Measurements from ENCODE around the gene ZNF654. TPM values are rescaled to one million over a fixed set of nuclear protein-coding genes. Genes with fewer than 3 reads are reported as not detected.

ZNF654 gene
- total RNA-seq, 1 experiment from 2014 or later: 6.8 TPM

DNA sequence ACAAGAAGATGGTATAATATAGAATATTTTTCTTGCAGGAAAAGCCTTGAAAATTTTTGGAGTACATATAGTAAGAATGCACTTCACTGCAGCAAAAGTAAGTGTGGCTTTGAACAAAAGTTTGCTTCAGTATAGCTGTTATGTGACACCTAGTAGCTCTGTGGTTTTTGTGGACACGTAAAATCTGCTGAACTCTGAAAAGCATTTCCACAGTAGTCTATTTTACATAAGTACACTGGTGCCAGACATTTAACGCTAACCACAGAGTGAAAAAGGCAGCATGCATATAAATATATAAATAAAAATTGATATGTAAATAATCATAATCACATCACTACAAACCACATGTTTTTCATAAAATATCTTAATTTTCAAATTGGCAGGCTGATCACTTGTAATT, 40.0 kb upstream of the ZNF654 start:
- H3K9me3 Mint-ChIP-seq (ENCODE audit: unreplicated experiment): peaks cover 10% of the 10 kb centered on the region
- Histone ChIP-seq H3K4me1 (no peaks in the 10 kb centered on the region), H3K9me3 (no peaks in the 10 kb centered on the region), H3K4me3 (ENCODE audit: low read depth, low read length) (no peak overlapping the region), H3K36me3 (ENCODE audit: control insufficient read depth, insufficient read depth, low read length) (no peaks in the 10 kb centered on the region), H3K27me3 (replicated peaks; ENCODE audit: control insufficient read depth, insufficient read depth, low read length) (no peaks in the 10 kb centered on the region)
- no TSS peak for BruUV-seq (replicated peaks)
- POLR2A ChIA-PET: no interaction called here
- TF ChIP-seq, protein P1, sequence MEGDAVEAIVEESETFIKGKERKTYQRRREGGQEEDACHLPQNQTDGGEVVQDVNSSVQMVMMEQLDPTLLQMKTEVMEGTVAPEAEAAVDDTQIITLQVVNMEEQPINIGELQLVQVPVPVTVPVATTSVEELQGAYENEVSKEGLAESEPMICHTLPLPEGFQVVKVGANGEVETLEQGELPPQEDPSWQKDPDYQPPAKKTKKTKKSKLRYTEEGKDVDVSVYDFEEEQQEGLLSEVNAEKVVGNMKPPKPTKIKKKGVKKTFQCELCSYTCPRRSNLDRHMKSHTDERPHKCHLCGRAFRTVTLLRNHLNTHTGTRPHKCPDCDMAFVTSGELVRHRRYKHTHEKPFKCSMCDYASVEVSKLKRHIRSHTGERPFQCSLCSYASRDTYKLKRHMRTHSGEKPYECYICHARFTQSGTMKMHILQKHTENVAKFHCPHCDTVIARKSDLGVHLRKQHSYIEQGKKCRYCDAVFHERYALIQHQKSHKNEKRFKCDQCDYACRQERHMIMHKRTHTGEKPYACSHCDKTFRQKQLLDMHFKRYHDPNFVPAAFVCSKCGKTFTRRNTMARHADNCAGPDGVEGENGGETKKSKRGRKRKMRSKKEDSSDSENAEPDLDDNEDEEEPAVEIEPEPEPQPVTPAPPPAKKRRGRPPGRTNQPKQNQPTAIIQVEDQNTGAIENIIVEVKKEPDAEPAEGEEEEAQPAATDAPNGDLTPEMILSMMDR (IDR thresholded peaks at IDR 0.05; ENCODE audit: insufficient read depth in 1 of 2, low read depth in 1 of 2, low read length in 1 of 2, severe bottlenecking in 1 of 2, unreplicated experiment in 1 of 2): no peak
- H3K4me1 Mint-ChIP-seq (ENCODE audit: low read depth, unreplicated experiment): no peaks in the 10 kb centered on the region
- DNase-seq: no peak
- H3K27ac Mint-ChIP-seq (ENCODE audit: unreplicated experiment): no peak overlapping the region
- H3K4me3 Mint-ChIP-seq (ENCODE audit: unreplicated experiment): no peak overlapping the region
- intact Hi-C loops (cut with micrococcal nuclease; ENCODE audit: unreplicated experiment): no loop called here
- H3K36me3 Mint-ChIP-seq (ENCODE audit: insufficient read depth, unreplicated experiment): no peaks in the 10 kb centered on the region
- peaks cover 11% of the 10 kb centered on the region for H3K27me3 Mint-ChIP-seq (ENCODE audit: insufficient read depth, unreplicated experiment)
- CTCF ChIA-PET: no interaction called here

- intact Hi-C loops (cut with micrococcal nuclease; ENCODE audit: unreplicated experiment): no loop called here
- ChIA-PET POLR2A (no interaction called here), CTCF (no interaction called here)
- Mint-ChIP-seq H3K4me3 (ENCODE audit: unreplicated experiment) (no peak overlapping the region), H3K4me1 (ENCODE audit: low read depth, unreplicated experiment) (no peaks in the 10 kb centered on the region), H3K36me3 (ENCODE audit: insufficient read depth, unreplicated experiment) (no peaks in the 10 kb centered on the region), H3K27ac (ENCODE audit: unreplicated experiment) (no peak overlapping the region), H3K9me3 (ENCODE audit: unreplicated experiment) (no peaks in the 10 kb centered on the region), H3K27me3 (ENCODE audit: insufficient read depth, unreplicated experiment) (peaks cover 11% of the 10 kb centered on the region)
- no TSS peak for BruUV-seq (replicated peaks)
- DNase-seq: no peak
- Histone ChIP-seq H3K27me3 (replicated peaks; ENCODE audit: control insufficient read depth, insufficient read depth, low read length) (no peaks in the 10 kb centered on the region), H3K4me1 (no peaks in the 10 kb centered on the region), H3K4me3 (ENCODE audit: low read depth, low read length) (no peak overlapping the region), H3K36me3 (ENCODE audit: control insufficient read depth, insufficient read depth, low read length) (no peaks in the 10 kb centered on the region), H3K9me3 (no peaks in the 10 kb centered on the region)
- TF ChIP-seq, protein P1 (IDR thresholded peaks at IDR 0.05; ENCODE audit: insufficient read depth in 1 of 2, low read depth in 1 of 2, low read length in 1 of 2, severe bottlenecking in 1 of 2, unreplicated experiment in 1 of 2): no peak
Measured at GRCh38 chr3:88025001-88025552, 34.0 kb upstream of the ZNF654 start.

DNA sequence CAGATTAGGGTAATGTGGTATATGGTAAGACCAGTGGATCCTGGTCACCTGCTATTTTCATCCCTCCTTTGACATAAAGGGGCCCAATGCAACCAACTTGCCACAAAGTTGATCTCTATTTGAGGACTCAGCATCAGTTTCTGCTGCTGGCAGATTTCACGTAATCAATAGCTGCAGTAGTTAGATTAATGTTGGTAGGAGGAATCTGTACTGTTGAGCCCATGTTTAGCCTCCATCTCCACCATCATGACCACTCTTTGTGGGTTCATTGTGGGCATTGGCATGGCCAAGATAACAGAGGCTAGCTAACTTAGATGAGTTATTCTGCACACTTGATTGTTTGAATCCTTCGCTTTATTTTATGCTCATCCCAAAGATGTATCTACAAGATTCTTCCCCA, 30.2 kb upstream of the ZNF654 start:
- POLR2A ChIA-PET: no interaction called here
- no peaks in the 10 kb centered on the region for H3K36me3 Mint-ChIP-seq (ENCODE audit: insufficient read depth, unreplicated experiment)
- H3K4me1 Mint-ChIP-seq (ENCODE audit: low read depth, unreplicated experiment): peaks cover 6% of the 10 kb centered on the region
- no peak for DNase-seq
- H3K4me3 Mint-ChIP-seq (ENCODE audit: unreplicated experiment): no peak overlapping the region
- no peak overlapping the region for H3K27ac Mint-ChIP-seq (ENCODE audit: unreplicated experiment)
- H3K27me3 Mint-ChIP-seq (ENCODE audit: insufficient read depth, unreplicated experiment): peaks cover 9% of the 10 kb centered on the region
- BruUV-seq (replicated peaks): no TSS peak
- TF ChIP-seq, protein P1 (IDR thresholded peaks at IDR 0.05; ENCODE audit: insufficient read depth in 1 of 2, low read depth in 1 of 2, low read length in 1 of 2, severe bottlenecking in 1 of 2, unreplicated experiment in 1 of 2): no peak
- no peak overlapping the region for H3K4me3 ChIP-seq (ENCODE audit: low read depth, low read length)
- no peaks in the 10 kb centered on the region for H3K9me3 Mint-ChIP-seq (ENCODE audit: unreplicated experiment)
- CTCF ChIA-PET: no interaction called here
- H3K27me3 ChIP-seq (replicated peaks; ENCODE audit: control insufficient read depth, insufficient read depth, low read length): no peaks in the 10 kb centered on the region
- intact Hi-C loops (cut with micrococcal nuclease; ENCODE audit: unreplicated experiment): no loop called here
- H3K9me3 ChIP-seq: no peaks in the 10 kb centered on the region
- H3K4me1 ChIP-seq: no peaks in the 10 kb centered on the region
- H3K36me3 ChIP-seq (ENCODE audit: control insufficient read depth, insufficient read depth, low read length): no peaks in the 10 kb centered on the region
